K562 (cell line): ENCODE results near the gene FYB1. TPM values are rescaled to one million over a fixed set of nuclear protein-coding genes. Genes with fewer than 3 reads are reported as not detected.

Experiments
- CBX1 ChIP-seq: sonication (generic); IDR thresholded peaks from 2 replicates; pipeline ENCODE4 v1.6.1; 2016; ENCODE audit warnings: antibody characterized with exemption, low read depth, mild to moderate bottlenecking
- CEBPG ChIP-seq, 3 experiments: fragments of 200-800 bp in 1 of 3; sonication (Bioruptor generic) in 1 of 3; sonication (generic) in 1 of 3; formaldehyde crosslinking in 1 of 3; IDR thresholded peaks in 2 of 3; conservative IDR thresholded peaks in 1 of 3; 2 replicates each; pipeline versions ENCODE4 v1.6.1 to v1.8.0; 2016 to 2022; ENCODE audit warnings: missing compliant biosample characterization in 2 of 3, missing genetic modification characterization in 2 of 3, mild to moderate bottlenecking in 1 of 3, missing genetic modification reagents in 1 of 3
- DACH1 ChIP-seq: fragments of 450-650 bp; IDR thresholded peaks from 2 replicates; pipeline ENCODE4 v1.6.1; 2018; ENCODE audit not compliant: partially characterized antibody
- EP300 ChIP-seq: IDR thresholded peaks from 2 replicates; pipeline ENCODE4 v1.6.1; 2012; ENCODE audit warnings: low read length, improper control_type of control experiment
- FUS ChIP-seq: fragments of 200-400 bp; formaldehyde crosslinking; optimal IDR thresholded peaks from 2 replicates; pipeline ENCODE3; 2017; ENCODE audit warnings: low read depth, low read length
- GATAD2A ChIP-seq: fragments of 450-650 bp; IDR thresholded peaks from 2 replicates; pipeline ENCODE4 v1.6.1; 2017
- NFE2 ChIP-seq: IDR thresholded peaks from 2 replicates; pipeline ENCODE4 v1.6.1; 2014; ENCODE audit warnings: antibody characterized with exemption, low read depth
- RBM25 ChIP-seq: fragments of 200-400 bp; formaldehyde crosslinking; IDR thresholded peaks from 2 replicates; pipeline ENCODE4 v1.6.1; 2018; ENCODE audit warnings: low read length, low read depth, moderate library complexity; ENCODE audit not compliant: severe bottlenecking
- THAP7 ChIP-seq: fragments of 250-450 bp; sonication (Bioruptor Pico); IDR thresholded peaks from 2 replicates; pipeline ENCODE4 v1.5.0; 2021
- TRIM24 ChIP-seq, 2 experiments: fragments of 450-650 bp; IDR thresholded peaks; 2 replicates each; pipeline ENCODE4 v1.6.1; 2016
- ZNF140 ChIP-seq: fragments of 250-450 bp; sonication (Bioruptor Pico); IDR thresholded peaks from 2 replicates; pipeline ENCODE4 v1.8.0; 2021; ENCODE audit warnings: moderate library complexity, mild to moderate bottlenecking, inconsistent platforms
- ZNF354B ChIP-seq: fragments of 250-450 bp; sonication (Bioruptor Pico); IDR thresholded peaks from 2 replicates; pipeline ENCODE4 v1.4.0; 2020
- ZNF407 ChIP-seq: fragments of 450-650 bp; IDR thresholded peaks from 2 replicates; pipeline ENCODE4 v1.6.1; 2016; ENCODE audit warnings: low read depth
- ZNF592 ChIP-seq: fragments of 450-650 bp; IDR thresholded peaks from 2 replicates; pipeline ENCODE4 v1.6.1; 2017; ENCODE audit warnings: antibody characterized with exemption, mild to moderate bottlenecking
- polyA plus RNA-seq, 8 experiments: library from polyadenylated mRNA; depleted of rRNA in 4 of 8; stranded (reverse) in 5 of 8; unstranded in 3 of 8; fragments of >200 nt; fragmentation: Nextera tagmentation in 2 of 8; fragmentation: Illumina TruSeq in 1 of 8; extraction: Ambion mirVana in 2 of 8; extraction: Trizol in 1 of 8; gene quantifications; 2 replicates each; pipeline versions ENCODE4 v1.2.1 to v1.2.3, GENCODE V29; 2011 to 2014; ENCODE audit warnings: inconsistent platforms in 1 of 8, missing spikeins in 1 of 8
- total RNA-seq, 7 experiments: library from RNA; depleted of rRNA in 6 of 7; stranded (reverse); fragments of >200 nt in 6 of 7; fragmentation: Illumina TruSeq in 2 of 7; extraction: Trizol in 2 of 7; gene quantifications; 2 replicates each; pipeline versions ENCODE4 v1.2.1 to v1.2.3, GENCODE V29; 2011 to 2021; ENCODE audit warnings: low replicate concordance in 1 of 7

Gene FYB1
- total and polyA plus RNA-seq, 9 of the 15 experiments (the other 6 are each of a cell fraction or from before 2014, with no cell fraction given) = 4.7 to 31.5 (median 9.7) TPM

GRCh38 chr5:39119404-39120051 is 99.8 kb downstream of the FYB1 start (continued):
- no peak for TF ChIP-seq CBX1
- peak; percentile 53; the same call in 1 of the 2 replicates for TF ChIP-seq EP300
- 0 out of 4 replicates have a peak, but pooled peaks of 1 of the 2 experiments have one; percentile 6 for TF ChIP-seq TRIM24 (IDR thresholded peaks at IDR 0.05)
- TF ChIP-seq THAP7 (CRISPR knock-in tag) = no peak
- TF ChIP-seq ZNF140 (CRISPR knock-in tag) = no peak
- no peak for TF ChIP-seq ZNF354B (CRISPR knock-in tag)
- no peak for TF ChIP-seq ZNF407
- TF ChIP-seq NFE2 = peak; percentile 88
- TF ChIP-seq ZNF592 = peak; percentile 78
- TF ChIP-seq FUS = no peak
- TF ChIP-seq GATAD2A = no peak
- TF ChIP-seq CEBPG (CRISPR knock-in tag; IDR thresholded peaks at IDR 0.05) = no peak
- no peak for TF ChIP-seq CEBPG (tag; conservative IDR thresholded peaks at IDR 0.05 in 1 of 2, IDR thresholded peaks at IDR 0.05 in 1 of 2)
- TF ChIP-seq RBM25 = no peak
- TF ChIP-seq DACH1 = no peak
